HCT116 (cell line): ENCODE results near the gene PAM16.

Source experiments
- POLR2A ChIP-seq: IDR thresholded peaks from 2 replicates; pipeline ENCODE4 v1.7.0; 2011; ENCODE audit warnings: borderline replicate concordance; ENCODE audit not compliant: insufficient read depth, insufficient read length; ENCODE audit errors: extremely low read depth
- POLR2AphosphoS5 ChIP-seq: IDR thresholded peaks from 2 replicates; pipeline ENCODE4 v1.6.1; 2011; ENCODE audit warnings: mild to moderate bottlenecking, low read depth, low read length, moderate library complexity
- RAD21 ChIP-seq: IDR thresholded peaks from 2 replicates; pipeline ENCODE4 v1.6.1; 2012; ENCODE audit warnings: low read depth, mild to moderate bottlenecking
- ZNF274 ChIP-seq: fragments of 200-500 bp; sonication (Bioruptor generic); IDR thresholded peaks from 2 replicates; pipeline ENCODE4 v1.6.1; 2014; ENCODE audit warnings: mild to moderate bottlenecking, low read depth, low read length, inconsistent platforms

GRCh38 chr16:4339909-4340308 is 11.2 kb downstream of the PAM16 start:
- TF ChIP-seq ZNF274 (no peak), POLR2AphosphoS5 (no peak), RAD21 (no peak), POLR2A (no peak)
